Putamen (tissue), 1 donor: Measurements from ENCODE around the gene KRT14.
"Not testable (repeated sequence)": the region's sequence is repeated elsewhere in the genome, so short reads cannot be mapped to it uniquely, and the experiment has no call there.

Source experiments
- DNase-seq: peaks from one replicate; pipeline ENCODE4 v3.0.0-alpha.2; 2016; ENCODE audit warnings: low spot score

Gene KRT14

GRCh38 chr17:41606930-41607329, 20.2 kb upstream of the KRT14 start:
- not testable (repeated sequence) for DNase-seq

DNA sequence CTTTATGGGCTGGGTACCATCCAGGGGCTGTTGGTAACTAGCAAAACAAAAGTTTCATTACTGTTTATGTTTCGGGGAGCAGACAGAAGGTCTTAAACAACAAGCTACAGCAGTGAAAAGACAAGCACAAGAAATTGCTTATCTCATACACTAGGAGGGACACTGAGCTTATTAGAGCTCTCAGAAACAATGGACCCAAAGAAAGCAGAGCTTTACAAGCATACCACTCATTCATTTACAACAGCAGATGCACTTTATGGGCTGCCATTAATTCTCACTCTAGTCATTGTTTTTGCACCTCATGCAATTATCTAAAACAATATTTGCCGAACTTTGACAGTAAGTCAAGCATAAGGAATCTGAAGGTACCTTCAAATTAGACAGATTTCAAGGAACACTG, 15.8 kb upstream of the KRT14 start:
- DNase-seq: no peak

DNA sequence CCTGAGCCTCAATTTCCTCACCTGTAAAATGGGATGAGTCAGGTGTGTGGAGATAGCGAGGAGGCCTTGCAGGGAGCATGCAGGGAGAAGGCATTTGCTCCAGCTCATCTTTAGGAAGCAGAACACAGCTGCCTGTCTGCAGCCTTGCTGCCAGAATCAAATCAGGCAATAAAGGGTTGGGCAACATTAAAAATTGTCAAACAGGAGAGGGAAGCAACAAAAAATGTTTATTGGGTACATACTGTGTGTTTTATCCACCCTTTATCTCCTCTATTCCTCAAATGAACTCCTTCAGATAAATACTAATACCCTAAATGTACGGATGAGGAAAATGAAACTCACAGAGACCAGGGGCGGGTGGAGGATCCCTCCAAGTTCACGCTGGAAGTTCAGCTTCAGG, 13.6 kb upstream of the KRT14 start:
- no peak for DNase-seq

DNA sequence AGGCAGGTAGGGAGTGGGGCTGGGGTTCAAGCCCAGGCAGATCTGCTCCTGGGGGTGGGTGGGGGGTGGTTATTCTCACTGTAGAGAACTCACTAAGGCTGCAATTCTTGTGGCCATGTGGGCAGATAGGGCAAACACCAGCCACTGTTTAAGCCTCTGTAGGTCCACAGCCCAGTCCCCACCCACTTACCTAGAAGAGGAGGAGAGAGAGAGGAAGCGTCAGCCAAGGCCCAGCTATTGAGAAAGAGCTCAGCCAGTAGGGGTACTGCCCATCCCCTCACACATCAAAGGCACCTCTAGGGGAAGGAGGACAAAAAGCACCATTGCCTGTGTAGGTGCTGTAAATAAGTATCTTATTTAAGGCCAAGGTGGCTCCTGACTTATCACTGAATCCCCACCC, 13.0 kb upstream of the KRT14 start:
- DNase-seq: no peak

- DNase-seq: no peak
Measured at GRCh38 chr17:41595585-41595984, 8.9 kb upstream of the KRT14 start.

GRCh38 chr17:41594363-41594915, 7.7 kb upstream of the KRT14 start:
- DNase-seq: no peak

GRCh38 chr17:41593306-41593981, 6.7 kb upstream of the KRT14 start:
- no peak for DNase-seq

- DNase-seq: no peak
Measured at GRCh38 chr17:41592601-41593305, 6.1 kb upstream of the KRT14 start.

GRCh38 chr17:41589301-41589700, 2.6 kb upstream of the KRT14 start:
- DNase-seq: no peak

GRCh38 chr17:41588126-41588810, 1.6 kb upstream of the KRT14 start:
- DNase-seq: no peak

DNA sequence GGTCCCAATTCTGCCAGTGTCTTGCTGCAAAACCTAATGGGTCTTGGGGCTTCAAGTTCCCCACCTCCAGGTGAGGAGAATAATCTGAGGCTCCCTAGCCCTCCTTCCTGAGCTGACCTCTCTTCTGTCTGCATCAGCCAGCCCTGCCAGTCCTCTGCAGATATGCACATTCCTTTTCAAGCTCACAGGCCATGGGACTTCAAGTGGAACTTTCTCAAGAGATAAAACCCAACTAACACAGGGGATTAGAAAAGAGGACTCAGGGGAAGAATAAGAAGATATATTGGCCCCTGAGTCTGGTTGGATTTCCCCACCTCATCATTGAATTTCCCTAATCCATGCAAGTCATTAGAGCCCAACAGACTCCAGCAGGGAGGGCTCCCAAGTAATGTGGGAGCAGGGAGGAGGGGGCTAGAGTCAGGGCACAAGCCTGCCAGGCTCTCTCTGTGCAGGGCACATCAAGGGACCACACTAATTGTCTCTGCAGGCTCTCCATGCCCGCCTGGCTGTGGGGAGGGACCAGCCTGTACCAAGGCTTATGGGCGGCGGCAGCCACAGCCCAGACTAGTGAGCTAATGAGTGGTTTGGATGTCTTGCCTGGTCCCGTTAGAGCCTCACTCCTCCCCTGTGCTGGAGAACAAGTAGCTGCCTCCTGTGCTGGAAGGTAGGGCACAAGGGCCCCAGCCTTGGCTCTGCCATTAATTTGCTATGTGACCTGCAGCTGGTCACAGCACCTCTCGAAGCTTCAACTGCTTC, 1.2 kb downstream of the KRT14 start:
- no peak for DNase-seq

DNA sequence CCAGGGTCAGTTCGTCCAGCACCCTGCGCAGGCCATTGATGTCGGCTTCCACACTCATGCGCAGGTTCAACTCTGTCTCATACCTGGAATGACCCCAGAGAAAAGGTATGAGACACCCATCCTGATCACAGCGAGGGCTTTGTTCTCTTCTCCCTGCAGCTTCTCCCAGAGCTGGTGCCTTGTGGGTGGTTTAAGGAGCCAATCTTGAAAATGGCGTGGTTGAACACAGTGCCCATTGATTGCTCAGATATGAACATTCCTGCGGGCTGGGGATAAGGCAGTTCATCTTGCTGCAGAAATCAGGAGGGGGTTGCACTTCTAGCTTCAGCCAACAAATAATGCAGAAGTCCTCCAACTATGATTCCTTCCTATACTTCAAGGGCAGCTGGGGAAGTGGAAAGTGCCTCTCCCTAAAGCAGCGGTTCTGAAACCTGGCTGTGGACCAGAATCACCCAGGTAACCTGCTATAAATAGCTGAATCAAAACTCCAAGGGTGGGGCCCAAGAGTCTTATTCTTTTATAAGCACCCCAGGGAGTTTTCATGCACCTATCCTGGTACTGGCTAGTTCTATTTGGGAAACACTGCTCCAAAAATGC, 2.3 kb downstream of the KRT14 start:
- DNase-seq: not testable (repeated sequence)

DNA sequence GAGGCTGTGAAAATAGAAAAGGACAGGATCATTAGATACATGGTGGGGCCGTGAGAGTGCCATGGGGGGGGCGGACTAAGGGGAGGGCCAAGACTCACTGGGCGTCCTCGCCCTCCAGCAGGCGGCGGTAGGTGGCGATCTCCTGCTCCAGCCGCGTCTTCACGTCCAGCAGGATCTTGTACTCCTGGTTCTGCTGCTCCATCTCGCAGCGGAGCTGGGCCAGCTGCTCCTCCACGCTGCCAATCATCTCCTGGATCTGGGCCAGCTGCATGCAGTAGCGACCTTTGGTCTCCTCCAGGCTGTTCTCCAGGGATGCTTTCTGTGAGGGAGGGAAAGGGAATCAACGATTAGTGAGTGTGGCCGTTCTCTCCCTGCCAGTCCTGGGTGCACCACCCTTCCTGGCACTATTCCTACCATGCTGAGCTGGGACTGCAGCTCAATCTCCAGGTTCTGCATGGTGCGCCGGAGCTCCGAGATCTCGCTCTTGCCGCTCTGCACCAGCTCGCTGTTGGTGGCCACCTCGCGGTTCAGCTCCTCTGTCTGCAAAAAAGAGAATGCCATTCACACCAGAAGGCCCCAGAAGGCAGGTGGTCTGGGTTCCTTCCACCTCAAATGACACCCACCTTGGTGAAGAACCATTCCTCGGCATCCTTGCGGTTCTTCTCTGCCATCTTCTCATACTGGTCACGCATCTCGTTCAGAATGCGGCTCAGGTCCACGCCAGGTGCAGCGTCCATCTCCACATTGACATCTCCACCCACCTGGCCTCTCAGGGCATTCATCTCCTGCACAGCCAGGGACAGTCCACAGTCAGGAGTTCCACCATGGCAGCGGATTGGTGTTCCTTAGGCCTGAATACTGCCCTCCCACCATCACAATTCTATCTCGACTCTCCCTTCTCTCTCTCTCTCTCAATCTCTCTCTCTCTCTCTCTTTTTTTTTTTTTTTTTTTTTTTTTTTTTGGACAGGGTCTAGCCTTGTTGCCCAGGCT, 3.3 kb downstream of the KRT14 start:
- no peak for DNase-seq

DNA sequence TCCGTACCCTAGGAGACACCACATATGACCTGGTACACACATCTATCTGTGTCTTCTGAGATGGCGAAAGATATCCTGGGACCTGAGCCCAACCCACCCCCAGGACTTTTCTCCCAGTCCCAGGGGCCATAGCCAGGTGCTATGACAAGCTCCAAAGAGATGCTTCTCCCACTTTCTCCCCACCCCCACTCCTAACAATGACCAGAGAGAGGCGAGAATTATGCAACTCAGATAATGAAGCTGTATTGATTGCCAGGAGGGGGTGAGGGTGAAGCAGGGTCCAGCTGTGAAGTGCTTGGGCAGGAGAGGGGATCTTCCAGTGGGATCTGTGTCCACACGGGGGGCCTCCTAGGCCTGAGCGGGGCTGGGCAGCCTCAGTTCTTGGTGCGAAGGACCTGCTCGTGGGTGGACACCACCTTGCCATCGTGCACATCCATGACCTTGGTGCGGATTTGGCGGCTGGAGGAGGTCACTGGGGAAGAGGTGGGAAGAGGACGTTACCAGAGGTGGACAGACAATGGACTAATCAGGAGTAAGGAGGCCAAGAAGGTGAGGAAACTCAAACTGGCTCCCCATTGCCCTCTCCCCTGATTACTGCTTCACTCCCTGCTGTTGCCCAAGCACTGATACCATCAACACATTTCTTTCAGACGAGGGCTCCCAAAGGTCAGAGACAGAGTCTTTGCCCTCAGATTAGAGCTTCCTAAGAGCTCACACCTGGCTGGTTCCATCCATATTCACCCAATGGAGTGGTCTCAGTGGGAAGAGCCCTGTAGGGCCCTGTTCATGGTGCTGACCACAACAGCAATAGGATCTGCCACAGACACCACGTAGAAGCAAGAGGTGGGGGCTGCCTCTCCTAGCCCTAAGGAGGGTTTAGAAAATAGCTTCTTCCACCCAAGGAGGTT, 4.4 kb downstream of the KRT14 start:
- DNase-seq: not testable (repeated sequence)

DNA sequence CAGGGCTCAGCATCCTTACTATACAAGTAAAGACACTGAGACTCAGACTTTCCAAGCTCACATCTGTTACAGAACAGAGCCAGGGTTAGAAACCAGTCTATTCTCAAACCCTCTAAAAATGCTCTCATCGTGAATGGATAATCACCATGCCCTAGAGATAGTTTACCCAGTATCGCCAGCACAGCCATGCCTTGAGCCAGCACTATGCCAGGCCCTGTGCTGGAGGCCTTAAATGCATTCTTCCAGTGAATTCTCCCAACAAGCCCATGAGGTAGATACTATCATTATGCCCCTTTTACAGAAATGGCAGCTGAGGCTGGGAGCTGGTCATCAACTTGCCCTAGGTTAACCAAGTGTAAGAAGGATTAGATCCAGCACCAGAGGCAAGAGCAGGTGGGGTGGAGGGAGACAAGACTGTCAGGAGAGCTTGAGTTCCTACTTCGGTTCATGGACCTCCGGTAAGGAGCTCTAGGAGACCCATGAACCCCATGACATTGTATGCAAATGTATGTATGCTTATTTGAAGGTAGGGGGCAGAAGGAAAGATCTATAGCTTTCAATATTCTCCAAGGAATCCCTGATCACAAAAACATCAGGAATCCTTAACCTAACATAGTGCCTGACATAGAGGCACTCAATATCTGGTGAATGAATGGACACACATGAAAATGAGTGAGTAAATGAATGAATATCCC, 5.2 kb downstream of the KRT14 start:
- DNase-seq: no peak

- DNase-seq: no peak
Measured at GRCh38 chr17:41580687-41581365, 5.9 kb downstream of the KRT14 start.

DNA sequence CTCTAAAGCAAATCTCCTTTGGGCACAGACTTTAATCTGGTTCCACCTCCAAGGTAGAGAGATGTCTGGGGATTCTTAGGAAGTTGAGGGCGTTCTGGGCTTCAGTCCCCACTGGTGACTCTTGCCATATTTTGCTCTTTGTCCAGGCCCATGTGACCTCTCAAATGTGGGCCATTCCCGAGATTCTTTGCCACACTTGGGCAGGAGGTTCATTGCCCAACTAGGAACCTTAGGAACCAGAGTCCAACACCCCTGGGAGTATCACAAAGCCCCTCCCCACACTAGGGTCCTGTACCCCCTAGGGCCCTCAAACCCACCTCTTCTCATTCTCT, 6.5 kb downstream of the KRT14 start:
- DNase-seq: no peak

- peak; percentile 17 for DNase-seq
Measured at GRCh38 chr17:41579484-41580243, 7.0 kb downstream of the KRT14 start.
